ENCODE data around the gene MAP3K1.

DNA sequence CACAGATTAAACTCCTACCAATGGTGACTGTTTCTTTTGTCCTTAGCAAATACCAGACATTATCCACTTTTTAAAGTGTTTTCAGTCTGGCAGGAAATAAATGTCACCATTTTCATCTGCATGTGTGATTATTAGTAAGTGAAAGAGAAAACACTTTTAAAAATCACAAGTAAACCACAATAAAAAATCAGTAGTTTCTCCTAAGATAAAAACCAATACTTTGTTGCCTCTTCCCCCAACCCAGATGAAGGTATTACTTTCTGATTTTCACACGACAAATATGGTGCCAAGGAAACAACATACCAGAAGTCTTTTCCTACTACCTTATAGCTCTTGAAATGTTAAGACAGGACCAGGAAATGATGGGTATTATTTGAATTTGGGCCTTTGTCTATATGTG, 11.5 kb upstream of the MAP3K1 start:
- TF ChIP-seq CTCF (IDR thresholded peaks at IDR 0.05; ENCODE audit: poor library complexity) = no peak
- no peak for TF ChIP-seq EZH2 (IDR thresholded peaks at IDR 0.05; ENCODE audit: borderline replicate concordance)
